ENCODE results near the gene TTLL8. TPM values are rescaled to one million over a fixed set of nuclear protein-coding genes. Genes with fewer than 3 reads are reported as not detected.

TTLL8 gene
- total RNA-seq, 1 donor from 2014 or later = not detected

DNA sequence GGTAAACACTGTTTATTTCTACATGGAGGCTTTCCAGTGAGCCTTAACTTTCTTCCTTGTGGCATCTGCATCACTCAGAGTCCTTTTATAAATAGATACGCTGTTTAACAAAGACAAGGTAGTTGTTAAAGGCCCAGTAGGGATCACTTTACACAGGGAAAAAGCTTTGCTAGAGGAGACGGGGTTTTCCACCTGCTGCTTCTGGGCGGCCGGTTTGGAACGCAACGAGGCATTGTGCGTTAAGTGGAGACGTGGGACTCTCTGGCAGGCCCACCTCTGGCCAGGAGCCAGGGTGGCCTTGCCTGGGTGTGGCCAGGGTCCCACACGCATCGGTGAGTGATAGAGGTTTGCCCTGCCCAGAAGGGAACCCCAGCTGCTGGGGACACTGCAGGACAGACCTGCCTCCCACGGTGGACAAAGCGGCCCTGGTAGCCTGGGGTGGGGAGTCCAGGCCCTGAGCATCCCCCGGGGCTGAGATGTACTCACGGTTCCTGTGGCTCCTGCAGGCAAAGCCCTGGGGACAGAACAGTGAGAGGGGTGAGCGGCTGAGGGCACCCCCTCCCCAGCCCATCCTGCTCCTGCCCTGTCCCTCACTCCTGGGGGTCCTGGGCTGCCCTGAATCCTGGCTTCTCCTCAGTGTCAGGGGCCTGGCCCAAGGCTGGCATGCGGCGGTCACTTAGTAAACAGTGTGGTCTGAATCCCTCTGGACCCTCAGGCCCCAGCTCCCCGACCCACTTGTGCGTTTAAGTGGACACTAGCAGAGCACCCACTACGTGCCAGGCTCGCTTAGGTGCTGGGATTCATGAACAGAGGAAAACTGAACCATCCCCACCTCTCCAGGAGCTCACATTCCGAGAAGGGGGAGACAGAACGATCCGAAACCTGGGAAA lies 49.7 kb downstream of the TTLL8 start:
- H3K4me1 Mint-ChIP-seq = no peaks in the 10 kb centered on the region
- H3K4me3 Mint-ChIP-seq = no peak overlapping the region
- no peaks in the 10 kb centered on the region for H3K9me3 Mint-ChIP-seq
- peaks cover 35% of the 10 kb centered on the region for H3K27me3 Mint-ChIP-seq (ENCODE audit: low read depth)
- no peaks in the 10 kb centered on the region for H3K36me3 Mint-ChIP-seq (ENCODE audit: low read depth)
- DNase-seq (ENCODE audit: low read depth, low spot score) = no peak
- TF ChIP-seq, protein P1, sequence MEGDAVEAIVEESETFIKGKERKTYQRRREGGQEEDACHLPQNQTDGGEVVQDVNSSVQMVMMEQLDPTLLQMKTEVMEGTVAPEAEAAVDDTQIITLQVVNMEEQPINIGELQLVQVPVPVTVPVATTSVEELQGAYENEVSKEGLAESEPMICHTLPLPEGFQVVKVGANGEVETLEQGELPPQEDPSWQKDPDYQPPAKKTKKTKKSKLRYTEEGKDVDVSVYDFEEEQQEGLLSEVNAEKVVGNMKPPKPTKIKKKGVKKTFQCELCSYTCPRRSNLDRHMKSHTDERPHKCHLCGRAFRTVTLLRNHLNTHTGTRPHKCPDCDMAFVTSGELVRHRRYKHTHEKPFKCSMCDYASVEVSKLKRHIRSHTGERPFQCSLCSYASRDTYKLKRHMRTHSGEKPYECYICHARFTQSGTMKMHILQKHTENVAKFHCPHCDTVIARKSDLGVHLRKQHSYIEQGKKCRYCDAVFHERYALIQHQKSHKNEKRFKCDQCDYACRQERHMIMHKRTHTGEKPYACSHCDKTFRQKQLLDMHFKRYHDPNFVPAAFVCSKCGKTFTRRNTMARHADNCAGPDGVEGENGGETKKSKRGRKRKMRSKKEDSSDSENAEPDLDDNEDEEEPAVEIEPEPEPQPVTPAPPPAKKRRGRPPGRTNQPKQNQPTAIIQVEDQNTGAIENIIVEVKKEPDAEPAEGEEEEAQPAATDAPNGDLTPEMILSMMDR (conservative IDR thresholded peaks at IDR 0.05) = no peak
- peak overlapping the region; percentile 78 for H3K27ac Mint-ChIP-seq (ENCODE audit: unreplicated experiment)

DNA sequence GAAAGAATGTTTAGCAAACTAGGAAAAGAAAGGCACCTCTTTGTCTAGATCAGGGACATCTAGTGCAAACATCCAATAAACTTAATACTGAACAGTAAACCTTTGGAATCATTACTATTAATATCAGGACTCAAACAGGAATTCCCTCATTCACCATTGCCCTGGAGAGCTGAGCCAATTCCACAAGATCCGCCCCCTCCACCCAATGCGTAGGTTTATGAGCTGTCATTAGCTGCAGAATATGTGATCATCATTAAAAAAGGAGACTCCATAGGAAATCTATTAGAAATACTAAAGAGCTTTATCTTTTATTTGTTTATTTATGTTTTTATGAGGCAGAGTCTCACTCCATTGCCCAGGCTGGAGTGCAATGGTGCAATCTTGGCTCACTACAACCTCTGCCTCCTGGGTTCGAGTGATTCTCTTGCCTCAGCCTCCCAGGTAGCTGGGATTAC lies 51.0 kb downstream of the TTLL8 start:
- Mint-ChIP-seq H3K9me3 (no peaks in the 10 kb centered on the region), H3K4me3 (no peak overlapping the region), H3K36me3 (ENCODE audit: low read depth) (no peaks in the 10 kb centered on the region), H3K27me3 (ENCODE audit: low read depth) (peaks cover 33% of the 10 kb centered on the region), H3K27ac (ENCODE audit: unreplicated experiment) (no peak overlapping the region), H3K4me1 (no peaks in the 10 kb centered on the region)
- TF ChIP-seq, protein P1 (conservative IDR thresholded peaks at IDR 0.05) = no peak
- DNase-seq (ENCODE audit: low read depth, low spot score) = no peak

DNA sequence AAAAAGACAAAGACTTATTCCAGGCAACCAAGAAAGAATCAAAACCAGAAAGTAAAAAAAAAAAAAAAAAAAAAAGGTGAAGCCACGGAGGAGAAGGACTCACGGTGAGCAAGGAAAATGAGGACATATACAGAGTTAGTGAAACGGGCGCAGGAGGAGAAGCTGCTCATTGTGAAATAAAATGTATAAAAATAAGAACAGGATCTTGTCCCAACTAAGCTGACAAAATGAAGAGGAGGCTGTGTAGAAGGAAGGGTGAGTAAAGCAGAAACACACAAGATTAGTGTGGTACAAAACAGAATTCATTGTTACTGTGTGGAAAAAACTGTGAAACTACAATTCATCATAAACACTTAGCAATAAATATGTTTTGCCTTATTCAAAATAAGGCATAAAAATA lies 53.2 kb downstream of the TTLL8 start:
- Mint-ChIP-seq H3K27me3 (ENCODE audit: low read depth) (peaks cover 31% of the 10 kb centered on the region), H3K36me3 (ENCODE audit: low read depth) (no peaks in the 10 kb centered on the region), H3K4me3 (no peak overlapping the region), H3K9me3 (no peaks in the 10 kb centered on the region), H3K4me1 (no peaks in the 10 kb centered on the region), H3K27ac (ENCODE audit: unreplicated experiment) (no peak overlapping the region)
- no peak for DNase-seq (ENCODE audit: low read depth, low spot score)
- TF ChIP-seq, protein P1 (conservative IDR thresholded peaks at IDR 0.05) = no peak

DNA sequence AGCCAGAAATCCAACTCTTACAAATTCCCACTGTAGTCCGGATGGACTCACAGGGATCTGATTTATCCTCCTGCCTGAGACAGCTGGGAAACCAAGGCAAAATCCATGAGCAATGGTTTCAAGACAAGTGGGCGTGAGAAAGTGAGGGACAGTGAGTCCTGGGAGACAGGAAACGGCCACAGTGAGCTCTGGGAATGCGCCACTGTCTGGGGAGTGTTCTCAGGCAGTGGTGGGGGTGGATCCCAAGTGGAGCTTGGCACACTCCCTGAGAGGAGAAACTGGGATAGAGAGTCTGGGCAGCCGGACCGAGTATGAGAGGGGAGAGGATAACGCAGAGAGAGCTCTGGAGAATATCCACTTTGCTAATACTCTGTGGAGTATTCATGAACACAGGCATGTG lies 55.3 kb downstream of the TTLL8 start:
- Mint-ChIP-seq H3K4me3 (no peak overlapping the region), H3K9me3 (no peaks in the 10 kb centered on the region), H3K27me3 (ENCODE audit: low read depth) (peaks cover 34% of the 10 kb centered on the region), H3K36me3 (ENCODE audit: low read depth) (no peaks in the 10 kb centered on the region), H3K27ac (ENCODE audit: unreplicated experiment) (no peak overlapping the region), H3K4me1 (peaks cover 9% of the 10 kb centered on the region)
- no peak for DNase-seq (ENCODE audit: low read depth, low spot score)
- TF ChIP-seq, protein P1 (conservative IDR thresholded peaks at IDR 0.05) = no peak

DNA sequence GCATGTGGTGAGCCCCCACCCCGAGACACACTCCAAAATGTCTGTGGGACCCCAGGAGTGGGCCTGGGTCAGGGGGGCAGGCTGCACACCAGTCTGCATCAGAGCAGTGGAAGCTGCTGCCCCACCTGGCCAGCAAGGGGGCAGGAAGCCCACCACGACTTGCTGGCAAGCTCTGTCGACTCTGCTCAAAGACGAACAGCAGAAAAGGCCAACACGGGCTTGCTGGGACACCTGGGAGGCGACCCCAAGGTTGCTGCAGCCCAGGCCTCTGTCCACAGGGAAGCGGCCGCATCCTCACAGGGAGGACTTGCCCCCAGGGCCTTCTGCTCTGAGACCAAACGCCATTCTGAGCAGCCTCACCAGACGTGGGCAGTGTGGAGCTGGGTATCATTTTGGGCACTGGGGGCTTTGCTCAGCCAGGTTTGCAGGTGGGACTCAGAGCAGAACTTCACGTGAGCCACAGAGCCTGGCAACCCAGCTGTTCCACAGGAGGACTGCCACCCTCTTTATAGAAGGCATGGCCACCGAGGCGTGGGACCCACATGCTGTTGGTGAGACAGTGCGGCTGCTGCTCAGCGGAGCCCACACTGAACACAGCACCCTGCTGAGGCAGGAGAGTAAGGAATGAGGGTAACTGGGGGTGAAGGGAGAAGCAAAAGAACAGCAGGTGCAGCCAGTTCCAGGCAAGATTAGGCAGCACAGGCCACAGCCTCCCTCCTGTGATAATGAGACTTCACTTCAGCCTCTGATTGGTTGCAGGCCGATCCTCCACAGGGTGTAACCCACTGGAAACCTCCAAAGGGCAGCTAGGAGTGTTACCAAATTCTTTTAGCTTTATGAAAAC lies 56.5 kb downstream of the TTLL8 start:
- Mint-ChIP-seq H3K27me3 (ENCODE audit: low read depth) (peaks cover 34% of the 10 kb centered on the region), H3K4me3 (no peak overlapping the region)
- no peak for DNase-seq (ENCODE audit: low read depth, low spot score)

More for the DNA sequence above, 56.5 kb downstream of the TTLL8 start:
- no peaks in the 10 kb centered on the region for H3K9me3 Mint-ChIP-seq
- TF ChIP-seq, protein P1 (conservative IDR thresholded peaks at IDR 0.05) = no peak
- no peak overlapping the region for H3K27ac Mint-ChIP-seq (ENCODE audit: unreplicated experiment)
- H3K4me1 Mint-ChIP-seq = peaks cover 9% of the 10 kb centered on the region
- H3K36me3 Mint-ChIP-seq (ENCODE audit: low read depth) = no peaks in the 10 kb centered on the region

Data from neural crest cell (in vitro differentiated cells).